NCI-H1105 (cell line): ENCODE results near the gene PEDS1.
"Not testable (repeated sequence)": the region's sequence is repeated elsewhere in the genome, so short reads cannot be mapped to it uniquely, and the experiment has no call there.

Source experiments
- DNase-seq: peaks from one replicate; lab custom pipeline; 2025; lab: John Stamatoyannopoulos, UW

The PEDS1 gene

GRCh38 chr20:50112512-50113419 is 40.8 kb downstream of the PEDS1 start, which contains the start of gene UBE2V1:
Gene UBE2V1 (minus strand): TSS chr20:50113150. CDS start chr20:50113128, 22 bp downstream.
- peak; percentile 83 for DNase-seq

GRCh38 chr20:50111829-50112495 is 41.6 kb downstream of the PEDS1 start:
- DNase-seq = no peak

DNA sequence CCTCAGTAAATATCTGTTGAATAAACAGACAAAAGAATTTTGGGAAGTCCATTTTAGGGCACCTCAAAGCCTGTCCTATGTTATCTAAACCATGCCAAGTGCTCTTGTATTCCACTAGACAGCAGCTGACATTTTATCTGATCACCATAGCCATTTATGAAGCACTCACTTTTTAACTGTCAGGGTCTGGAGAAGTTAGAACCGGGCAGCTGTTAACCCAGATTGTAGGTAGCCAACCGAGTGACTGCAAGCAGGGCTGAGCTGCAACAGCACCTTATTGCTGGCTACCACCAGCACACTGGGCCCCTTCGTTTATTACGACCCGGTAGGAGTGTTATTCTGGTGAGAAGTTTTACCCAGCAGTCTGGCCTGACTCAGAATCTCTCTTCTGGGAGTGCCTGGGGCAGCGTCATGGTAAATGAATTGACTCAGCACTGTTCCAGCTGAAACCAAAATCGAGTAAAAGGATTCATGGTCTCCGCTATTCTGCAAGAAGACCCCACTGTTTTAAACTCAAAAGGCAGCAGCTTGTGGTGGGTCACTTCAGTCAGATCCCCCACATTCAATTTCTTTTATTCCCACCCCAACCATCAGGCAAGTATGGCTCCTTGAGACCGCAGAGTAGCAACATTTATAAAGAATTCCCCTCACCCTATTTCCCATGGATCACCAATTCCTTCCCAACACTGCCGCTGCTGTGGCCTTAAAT is 42.2 kb downstream of the PEDS1 start:
- DNase-seq = no peak

- DNase-seq = no peak
These were observed 43.1 kb downstream of the PEDS1 start for GRCh38 chr20:50110141-50111047.

GRCh38 chr20:50108556-50109235 is 44.8 kb downstream of the PEDS1 start:
- no peak for DNase-seq

- DNase-seq = no peak
These were observed 45.7 kb downstream of the PEDS1 start for GRCh38 chr20:50107796-50108331.

- DNase-seq = no peak
These were observed 46.4 kb downstream of the PEDS1 start for GRCh38 chr20:50107086-50107660.

GRCh38 chr20:50106669-50107068 is 46.9 kb downstream of the PEDS1 start:
- not testable (repeated sequence) for DNase-seq
